Panc1 (cell line): ENCODE results near the gene GMDS.

Source experiments
- CTCF ChIP-seq: fragments of 450-650 bp; IDR thresholded peaks from 2 replicates; pipeline ENCODE4 v1.5.1; 2017; ENCODE audit warnings: mild to moderate bottlenecking
- REST ChIP-seq, 2 experiments: IDR thresholded peaks; 2 replicates each; pipeline ENCODE4 v1.6.1; 2011 to 2012; ENCODE audit warnings: low read depth in 2 of 2, control low read depth in 1 of 2, low read length in 1 of 2, mild to moderate bottlenecking in 1 of 2, moderate library complexity in 1 of 2; ENCODE audit not compliant: insufficient read depth in 1 of 2
- SIN3A ChIP-seq: IDR thresholded peaks from 2 replicates; pipeline ENCODE4 v1.6.1; 2012; ENCODE audit warnings: low read depth, mild to moderate bottlenecking, low read length, moderate library complexity, borderline replicate concordance; ENCODE audit not compliant: insufficient read depth
- TCF7L2 ChIP-seq: IDR thresholded peaks from 2 replicates; pipeline ENCODE4 v1.6.1; 2011; ENCODE audit warnings: mild to moderate bottlenecking, low read depth, low read length, inconsistent platforms

GRCh38 chr6:1598433-1598832 lies 647.0 kb downstream of the GMDS start:
- TF ChIP-seq CTCF = no peak
- TF ChIP-seq REST (IDR thresholded peaks at IDR 0.05; ENCODE audit: insufficient read depth in 1 of 2, low read depth in 2 of 2, low read length in 1 of 2) = no peak
- TF ChIP-seq TCF7L2 = no peak
- no peak for TF ChIP-seq SIN3A
